HG03457 (cell line): ENCODE measurements around the gene KRTAP19-7.

Experiments used
- ATAC-seq: cut with Tn5 transposase; IDR thresholded peaks from one replicate; pipeline ENCODE4 v1.9.1; 2021; ENCODE audit warnings: moderate number of reproducible peaks; ENCODE audit not compliant: unreplicated experiment

The KRTAP19-7 gene, protein sequence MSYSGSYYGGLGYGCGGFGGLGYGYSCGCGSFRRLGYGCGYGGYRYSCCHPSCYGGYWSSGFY

DNA sequence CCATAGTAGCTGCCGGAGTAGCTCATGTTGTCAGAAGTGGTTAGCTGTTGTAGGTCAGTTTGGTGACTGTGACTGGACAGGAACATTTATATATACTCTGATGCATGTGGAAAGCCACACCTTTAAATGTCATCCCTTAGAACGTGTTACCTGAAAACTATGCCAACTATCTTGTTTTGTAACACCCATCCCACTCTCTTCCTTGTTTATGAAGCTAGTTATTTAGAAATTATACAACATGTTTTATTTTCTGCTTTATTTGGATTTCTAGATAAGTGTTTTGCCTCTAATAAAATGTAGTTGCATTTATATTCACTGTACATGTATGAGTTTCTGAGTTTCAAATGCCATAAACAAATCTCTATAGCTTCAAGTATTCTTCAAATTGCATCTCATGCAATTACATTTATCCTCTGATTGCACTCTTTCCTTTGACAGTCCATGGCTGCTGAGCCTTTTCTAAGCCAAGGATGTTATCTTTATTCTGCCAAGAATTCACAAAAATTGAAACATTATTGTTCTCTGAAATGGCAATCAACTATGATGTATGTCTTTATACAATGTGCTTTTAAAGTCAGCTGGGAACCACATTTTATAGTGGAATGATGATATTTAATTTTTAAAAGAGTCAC, at the start of gene KRTAP19-7:
TSS of gene KRTAP19-7 (minus strand) at position 51 of the 632 bp plus-strand sequence. CDS start at position 26, 25 bp downstream.
- no peak for ATAC-seq

DNA sequence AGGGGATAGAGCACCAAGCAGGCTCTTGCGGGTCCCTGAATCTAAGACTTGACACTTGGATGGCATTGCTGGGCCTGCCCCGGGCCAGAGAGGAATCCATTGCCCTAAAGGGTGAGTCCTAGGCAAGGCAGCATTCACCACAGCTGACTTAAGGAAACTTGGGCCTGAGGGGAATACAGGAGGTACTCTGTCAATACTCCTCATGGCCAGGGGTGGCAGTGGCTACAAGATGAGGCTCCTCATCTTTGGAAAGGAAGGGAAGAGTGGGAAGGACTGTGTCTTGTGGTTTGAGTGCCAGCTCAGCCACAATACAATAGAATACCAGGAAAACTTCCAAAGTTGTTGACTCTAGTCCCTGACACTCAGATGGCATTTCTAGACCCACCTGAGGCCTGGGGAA, 44.9 kb upstream of the KRTAP19-7 start:
- ATAC-seq: no peak

DNA sequence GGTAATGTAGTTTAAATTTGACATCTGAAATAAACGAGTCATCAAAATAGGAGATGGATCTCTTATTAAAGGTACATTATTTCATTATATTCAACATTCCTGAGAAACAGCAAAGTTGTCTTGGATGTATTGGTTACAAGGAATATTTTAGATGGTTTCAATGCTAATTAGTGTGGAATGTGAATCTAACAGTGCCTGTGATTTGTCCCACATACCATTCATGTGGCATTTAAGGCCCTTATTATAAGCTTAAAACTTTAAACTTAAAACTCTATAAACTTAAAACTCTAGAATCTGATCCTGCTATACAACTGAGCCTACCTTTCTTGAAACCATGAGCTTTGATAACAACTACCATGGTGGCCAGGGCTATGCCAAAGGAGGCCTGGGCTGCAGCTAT, 39.7 kb upstream of the KRTAP19-7 start, which contains the start of gene KRTAP22-1:
TSS of gene KRTAP22-1 (plus strand) at position 301 of the 400 bp plus-strand sequence.
- no peak for ATAC-seq

DNA sequence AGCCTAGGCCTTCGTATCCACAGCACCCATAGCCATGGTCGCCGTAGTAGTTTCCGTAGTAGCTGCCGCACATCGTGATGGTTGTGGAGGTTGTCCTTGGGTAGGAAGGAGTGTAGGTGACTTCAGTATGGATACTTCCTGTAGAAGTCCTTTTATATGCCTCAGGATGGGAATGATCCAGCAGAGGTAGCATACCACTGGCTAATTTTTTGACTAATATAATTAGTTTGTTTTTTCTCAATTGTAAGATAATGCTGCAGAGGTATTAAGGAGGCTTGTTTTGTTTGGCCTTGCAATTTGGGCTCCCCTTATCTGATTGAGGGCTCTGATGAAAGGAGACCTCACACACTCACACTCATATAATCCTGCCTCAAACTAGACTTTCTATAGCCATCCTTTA, 37.7 kb upstream of the KRTAP19-7 start, which contains the start of gene KRTAP6-2:
TSS of gene KRTAP6-2 (minus strand) at position 101 of the 400 bp plus-strand sequence. CDS start at position 73, 28 bp downstream.
- ATAC-seq: no peak

DNA sequence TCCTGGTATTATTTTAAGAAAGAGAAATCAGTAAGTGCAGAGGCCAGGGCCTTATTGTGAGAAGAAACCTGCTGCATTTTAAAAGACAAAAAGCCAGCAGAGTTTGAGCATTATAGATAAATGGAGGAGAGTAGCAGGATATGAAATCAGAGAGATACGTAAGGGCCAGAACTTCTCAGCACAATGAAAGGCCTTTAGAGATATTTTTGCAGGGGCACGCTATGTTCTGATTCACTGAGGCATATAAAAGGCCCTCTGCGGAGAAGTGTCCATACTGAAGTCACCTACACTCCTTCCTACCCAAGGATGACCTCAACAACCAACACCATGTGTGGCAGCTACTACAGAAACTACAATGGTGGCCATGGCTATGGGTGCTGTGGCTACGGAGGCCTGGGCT, 31.0 kb upstream of the KRTAP19-7 start, which contains the start of gene KRTAP6-3:
TSS of gene KRTAP6-3 (plus strand) at position 301 of the 400 bp plus-strand sequence. CDS start at position 307, 6 bp downstream.
- no peak for ATAC-seq

DNA sequence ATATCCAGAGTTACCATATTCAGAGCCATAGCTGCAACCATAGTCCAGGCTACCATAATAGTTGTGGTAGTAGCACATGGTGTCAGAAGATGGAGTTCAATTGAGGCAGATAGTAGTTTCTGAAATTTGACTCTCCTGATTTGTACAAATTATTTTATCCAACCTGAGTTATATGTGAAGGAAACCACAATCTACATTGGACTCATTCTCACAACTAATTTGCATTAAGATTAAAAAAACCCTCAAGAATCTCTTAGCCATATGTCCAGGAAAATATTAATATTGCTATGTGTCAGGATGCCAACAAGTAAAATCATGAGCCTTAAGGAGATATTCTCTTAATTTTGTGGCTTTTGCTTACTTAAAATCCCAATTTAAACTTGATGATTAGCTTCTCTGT, 29.2 kb upstream of the KRTAP19-7 start, which contains the start of gene KRTAP22-2:
TSS of gene KRTAP22-2 (minus strand) at position 101 of the 400 bp plus-strand sequence.
- ATAC-seq: no peak

DNA sequence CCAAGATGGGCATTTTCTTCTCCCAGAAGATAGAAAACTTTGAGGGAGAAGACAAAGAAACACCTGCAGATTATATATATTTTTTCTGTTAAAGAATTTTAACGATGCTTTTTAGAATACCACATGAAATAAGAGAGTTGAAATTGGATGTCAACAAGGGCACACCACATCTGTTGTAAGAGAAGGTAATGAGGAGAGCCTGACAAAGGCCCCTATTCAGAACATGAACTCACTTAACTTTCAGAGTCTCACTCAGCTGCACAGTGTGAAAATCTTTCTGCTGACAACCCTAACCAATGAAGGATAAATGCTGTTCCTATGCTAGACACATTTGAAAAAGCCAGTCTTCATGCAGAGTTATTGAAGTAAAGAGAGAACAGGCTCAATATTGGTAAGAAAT, 21.8 kb upstream of the KRTAP19-7 start:
- no peak for ATAC-seq

DNA sequence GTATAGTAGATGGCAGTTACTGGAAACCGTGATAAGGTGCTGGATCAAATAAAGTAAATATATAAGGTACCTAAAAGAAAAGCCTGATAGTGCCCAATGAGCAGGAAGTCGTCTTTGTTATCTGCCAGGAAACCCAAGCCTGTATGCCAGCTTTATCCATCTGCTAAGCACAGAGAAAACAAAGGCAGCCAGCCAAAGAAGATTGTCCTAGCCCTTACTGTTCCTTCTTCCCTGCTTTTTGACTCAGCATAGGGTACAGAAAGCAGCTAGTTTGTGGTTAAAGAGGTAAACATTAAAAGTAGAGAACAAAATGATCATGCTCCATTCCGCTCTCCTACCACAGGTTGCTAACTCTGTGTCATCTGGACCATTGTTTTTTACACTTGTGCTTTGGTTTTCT, 19.0 kb upstream of the KRTAP19-7 start:
- ATAC-seq: no peak

DNA sequence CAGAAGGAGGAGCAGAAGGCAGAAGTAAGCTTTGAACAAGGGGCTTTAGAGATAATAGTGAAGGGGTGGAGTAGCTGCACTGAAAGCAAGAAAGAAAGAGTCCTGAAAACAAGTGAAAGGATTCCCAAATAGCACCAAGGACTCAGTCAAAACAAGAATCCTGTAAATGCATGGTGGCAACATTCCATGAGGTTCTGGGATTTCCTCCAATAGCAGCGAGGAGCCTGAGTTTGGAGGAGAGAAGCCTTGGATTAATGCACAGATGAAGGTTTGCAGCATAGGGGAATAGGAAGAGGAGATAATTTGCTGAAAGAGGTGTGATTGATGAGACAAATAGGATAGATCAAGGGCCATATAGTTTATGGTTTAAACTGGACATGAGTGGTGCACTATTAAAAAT, 18.2 kb upstream of the KRTAP19-7 start:
- no peak for ATAC-seq

DNA sequence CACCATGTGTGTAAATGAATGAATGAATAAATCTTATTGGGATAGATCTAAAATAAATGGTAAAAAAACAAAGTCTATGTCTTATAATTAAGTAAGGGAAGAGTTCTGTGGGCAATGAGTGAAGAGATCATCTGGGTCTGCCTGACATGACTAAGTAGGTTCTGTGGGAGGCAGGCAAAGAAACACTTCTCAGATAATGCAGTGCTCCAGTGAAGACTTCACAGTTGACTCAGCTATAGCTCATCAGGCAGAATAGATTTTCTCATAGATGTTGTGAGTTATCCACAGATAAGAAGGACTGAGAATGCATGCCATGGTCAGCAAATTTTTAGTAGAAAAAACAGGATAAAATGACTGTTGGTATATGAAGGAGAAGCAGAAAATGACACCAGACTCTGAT, 16.7 kb upstream of the KRTAP19-7 start:
- no peak for ATAC-seq

DNA sequence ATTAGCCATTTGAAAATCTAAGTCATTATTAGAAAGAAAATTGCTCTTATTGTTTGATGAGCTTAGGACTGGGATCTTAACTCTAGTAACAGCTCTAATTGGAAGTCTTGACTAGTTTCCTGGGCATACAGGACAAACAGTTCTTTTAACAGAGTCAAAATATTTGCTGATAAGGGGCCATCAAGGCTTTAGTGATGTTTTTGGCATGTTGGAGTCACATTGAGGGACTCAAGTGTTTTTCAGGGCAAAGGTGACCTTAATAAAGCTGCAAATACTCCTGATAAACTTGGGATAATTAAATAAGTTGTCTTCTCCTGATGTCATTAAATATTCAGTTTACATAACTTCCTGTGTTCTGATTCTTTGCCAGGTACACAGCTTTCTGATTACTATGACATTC, 6.5 kb upstream of the KRTAP19-7 start:
- no peak for ATAC-seq

DNA sequence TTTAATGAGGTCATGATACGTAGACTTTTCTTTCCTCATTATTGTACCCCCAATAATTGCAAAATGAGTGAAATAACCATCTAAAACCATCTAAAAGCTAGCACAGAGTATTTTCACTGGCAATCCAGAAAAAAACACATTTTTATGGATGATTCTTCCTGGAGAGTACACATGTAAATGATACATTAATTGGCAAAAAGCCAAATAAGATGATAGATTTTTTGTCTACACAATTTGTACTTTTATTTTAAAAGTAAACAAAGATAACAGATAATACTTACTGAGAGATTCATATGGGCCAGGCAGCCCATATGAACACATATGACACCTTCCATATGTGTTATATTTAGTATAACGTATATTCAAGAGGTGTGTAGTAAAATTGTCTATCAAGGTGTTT, 2.5 kb upstream of the KRTAP19-7 start:
- ATAC-seq: no peak

DNA sequence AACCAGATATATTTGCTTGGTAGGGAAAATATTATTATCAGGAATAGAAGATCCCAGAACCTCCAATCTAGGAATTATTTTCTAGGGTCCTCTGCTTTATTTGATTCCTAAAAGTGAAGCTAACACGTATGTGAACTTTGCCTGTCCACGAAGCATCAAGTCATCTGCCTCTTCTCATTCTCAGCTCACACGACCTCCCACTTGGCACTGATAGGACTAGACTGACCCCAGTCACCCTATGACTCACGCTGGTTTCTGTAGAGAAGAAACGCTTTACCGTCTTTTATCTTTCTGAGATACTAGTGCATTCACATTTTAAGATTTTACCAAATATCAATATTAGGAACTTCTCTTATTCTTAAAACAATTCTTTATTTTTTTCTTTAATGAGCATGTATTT, 2.0 kb upstream of the KRTAP19-7 start:
- ATAC-seq: no peak

DNA sequence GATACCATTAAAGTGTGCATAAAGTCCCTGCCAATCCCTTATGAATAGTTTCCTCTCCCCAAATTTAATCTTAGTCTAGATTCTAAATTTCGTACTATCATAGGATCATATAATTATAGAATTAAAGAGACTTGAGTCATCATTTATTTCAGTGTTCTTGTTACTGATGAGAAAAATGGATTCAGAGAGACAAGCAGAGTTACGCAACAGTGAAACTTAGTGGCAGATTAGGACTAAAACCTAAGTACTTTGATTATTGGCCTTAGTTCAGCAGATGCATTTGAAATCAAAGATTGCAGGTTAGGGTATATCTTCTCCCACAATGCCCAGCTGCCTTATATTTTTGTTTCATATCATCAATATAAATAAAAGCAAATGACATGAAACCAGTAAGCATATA, 843 bp upstream of the KRTAP19-7 start:
- ATAC-seq: no peak

DNA sequence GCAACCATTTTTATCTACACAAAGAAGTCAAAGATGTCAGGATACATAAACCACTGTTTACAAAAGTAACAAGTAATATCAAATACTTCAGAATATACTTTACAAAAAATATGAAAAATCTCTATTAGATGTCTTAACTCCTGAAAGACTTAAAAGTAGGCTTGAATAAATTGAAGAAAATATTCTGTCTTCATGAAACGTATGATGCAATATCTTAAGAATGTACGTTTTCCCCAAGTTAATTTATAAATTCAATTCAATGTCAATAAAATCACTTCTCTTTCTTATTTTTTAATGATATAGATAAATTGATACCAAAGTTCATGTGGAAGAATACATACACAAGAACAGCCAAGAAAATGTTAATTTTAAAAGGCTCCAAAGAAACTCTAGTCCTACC, 6.0 kb downstream of the KRTAP19-7 start:
- ATAC-seq: no peak

DNA sequence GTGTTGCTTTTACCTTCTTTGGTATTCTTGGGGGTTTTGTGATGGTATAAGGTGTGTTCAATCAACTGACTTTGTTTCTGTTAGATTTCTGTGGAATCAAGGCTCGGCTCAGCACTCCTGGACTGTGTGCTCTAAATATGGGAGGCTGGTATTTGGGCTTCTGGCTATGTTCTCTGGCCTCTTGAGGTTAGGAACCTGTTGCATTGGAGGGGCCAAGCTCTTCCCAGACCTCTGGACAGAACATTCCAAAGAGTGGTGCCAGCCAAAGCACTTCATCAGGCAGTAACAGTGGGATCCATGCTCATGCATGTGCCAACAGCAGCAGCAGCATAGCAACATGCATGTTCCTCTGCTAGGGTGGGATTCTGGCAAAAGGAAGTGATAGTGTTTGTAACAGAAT, 8.3 kb downstream of the KRTAP19-7 start:
- ATAC-seq: no peak

DNA sequence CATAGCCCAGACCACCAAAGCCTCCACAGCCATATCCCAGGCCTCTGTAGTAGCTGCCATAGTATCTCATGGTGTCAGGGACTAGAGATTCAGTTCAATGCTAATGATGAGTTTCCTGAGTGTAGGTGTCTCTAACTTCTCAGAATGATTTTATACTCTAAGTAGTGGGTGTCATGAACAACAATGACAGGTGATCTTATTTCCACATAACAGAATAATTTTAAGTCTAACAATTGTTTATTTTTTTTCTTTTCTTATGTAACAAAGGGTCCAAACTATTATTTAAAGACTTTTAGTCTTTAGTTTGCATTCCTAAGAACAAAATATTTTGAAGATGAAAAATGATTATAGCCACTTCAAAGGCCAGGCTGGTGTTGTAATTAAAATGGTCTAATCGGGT, 19.4 kb downstream of the KRTAP19-7 start, which contains the start of gene KRTAP19-6:
TSS of gene KRTAP19-6 (minus strand) at position 101 of the 400 bp plus-strand sequence. CDS start at position 70, 31 bp downstream.
- ATAC-seq: no peak

DNA sequence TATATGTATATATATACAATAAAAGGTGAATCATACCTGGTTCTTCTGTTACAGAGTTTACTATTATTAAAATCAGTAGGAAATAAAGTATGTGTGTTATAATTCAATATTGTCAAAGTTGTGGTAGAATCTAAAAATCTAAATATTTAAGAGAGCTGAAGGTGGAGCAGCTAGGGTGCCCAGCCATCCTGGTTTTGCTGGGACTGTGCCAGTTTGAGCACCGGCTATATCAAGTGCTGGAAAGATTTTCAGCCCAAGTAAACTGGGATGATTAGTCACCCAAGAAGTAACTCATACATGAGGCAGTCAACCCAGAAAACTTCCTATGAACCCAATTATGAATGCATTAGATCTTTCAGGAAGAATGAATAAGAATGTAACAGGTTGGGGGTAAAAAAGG, 42.2 kb downstream of the KRTAP19-7 start:
- ATAC-seq: no peak

DNA sequence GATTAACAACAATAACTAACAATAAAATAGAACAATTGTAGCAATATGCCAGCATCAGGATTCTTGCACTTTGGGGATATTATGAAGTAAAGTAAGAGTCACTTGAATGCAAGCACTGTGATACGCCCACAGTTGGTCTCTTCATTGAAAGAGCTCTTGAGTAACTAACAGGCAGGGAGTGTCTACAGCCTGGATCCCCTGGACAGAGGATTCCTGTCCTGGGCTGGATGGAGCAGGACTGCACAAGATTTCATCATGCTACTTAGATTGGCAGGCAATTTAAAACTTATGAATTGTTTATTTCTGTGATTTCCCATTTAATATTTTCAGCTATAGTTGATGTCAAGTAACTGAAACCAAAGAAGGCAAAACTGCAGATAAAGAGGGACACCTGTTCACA, 45.4 kb downstream of the KRTAP19-7 start:
- ATAC-seq: no peak
